Measurements from ENCODE around the gene LPIN1. TPM values are rescaled to one million over a fixed set of nuclear protein-coding genes. Genes with fewer than 3 reads are reported as not detected.

Gene LPIN1
- total and polyA plus RNA-seq, 8 donors = 16.4 to 47.2 (median 20.9) TPM

DNA sequence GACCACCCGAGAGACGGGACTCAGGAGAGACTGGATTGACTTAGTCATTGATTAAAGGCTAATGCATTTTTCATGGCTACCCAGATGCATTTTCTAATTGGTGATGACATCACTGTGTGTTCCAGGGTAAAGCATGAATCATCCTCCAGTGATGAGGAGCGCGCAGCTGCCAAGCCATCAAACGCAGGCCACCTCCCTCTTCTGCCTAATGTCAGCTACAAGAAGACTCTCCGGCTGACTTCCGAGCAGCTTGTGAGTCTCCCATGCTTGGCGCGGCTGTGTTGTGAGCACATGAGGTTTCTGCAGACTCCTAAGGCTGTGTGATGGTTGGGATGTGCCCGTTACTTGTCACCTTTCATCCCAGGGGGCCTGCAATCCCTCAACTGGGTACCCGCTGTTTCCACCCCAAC is 56.4 kb downstream of the LPIN1 start:
- H3K27ac ChIP-seq = no peak overlapping the region
- no peaks in the 10 kb centered on the region for H3K9me3 ChIP-seq
- DNase-seq = no peak
- no peaks in the 10 kb centered on the region for H3K4me1 ChIP-seq
- H3K27me3 ChIP-seq = no peaks in the 10 kb centered on the region
- H3K4me3 ChIP-seq = no peak overlapping the region
- peaks cover 0 to 89% of the 10 kb centered on the region in 2 donors for H3K36me3 ChIP-seq
- ATAC-seq = no peak
- TF ChIP-seq, protein P1, sequence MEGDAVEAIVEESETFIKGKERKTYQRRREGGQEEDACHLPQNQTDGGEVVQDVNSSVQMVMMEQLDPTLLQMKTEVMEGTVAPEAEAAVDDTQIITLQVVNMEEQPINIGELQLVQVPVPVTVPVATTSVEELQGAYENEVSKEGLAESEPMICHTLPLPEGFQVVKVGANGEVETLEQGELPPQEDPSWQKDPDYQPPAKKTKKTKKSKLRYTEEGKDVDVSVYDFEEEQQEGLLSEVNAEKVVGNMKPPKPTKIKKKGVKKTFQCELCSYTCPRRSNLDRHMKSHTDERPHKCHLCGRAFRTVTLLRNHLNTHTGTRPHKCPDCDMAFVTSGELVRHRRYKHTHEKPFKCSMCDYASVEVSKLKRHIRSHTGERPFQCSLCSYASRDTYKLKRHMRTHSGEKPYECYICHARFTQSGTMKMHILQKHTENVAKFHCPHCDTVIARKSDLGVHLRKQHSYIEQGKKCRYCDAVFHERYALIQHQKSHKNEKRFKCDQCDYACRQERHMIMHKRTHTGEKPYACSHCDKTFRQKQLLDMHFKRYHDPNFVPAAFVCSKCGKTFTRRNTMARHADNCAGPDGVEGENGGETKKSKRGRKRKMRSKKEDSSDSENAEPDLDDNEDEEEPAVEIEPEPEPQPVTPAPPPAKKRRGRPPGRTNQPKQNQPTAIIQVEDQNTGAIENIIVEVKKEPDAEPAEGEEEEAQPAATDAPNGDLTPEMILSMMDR (IDR thresholded peaks at IDR 0.05) = no peak
- intact Hi-C loops (cut with DNase I) = no loop called here

DNA sequence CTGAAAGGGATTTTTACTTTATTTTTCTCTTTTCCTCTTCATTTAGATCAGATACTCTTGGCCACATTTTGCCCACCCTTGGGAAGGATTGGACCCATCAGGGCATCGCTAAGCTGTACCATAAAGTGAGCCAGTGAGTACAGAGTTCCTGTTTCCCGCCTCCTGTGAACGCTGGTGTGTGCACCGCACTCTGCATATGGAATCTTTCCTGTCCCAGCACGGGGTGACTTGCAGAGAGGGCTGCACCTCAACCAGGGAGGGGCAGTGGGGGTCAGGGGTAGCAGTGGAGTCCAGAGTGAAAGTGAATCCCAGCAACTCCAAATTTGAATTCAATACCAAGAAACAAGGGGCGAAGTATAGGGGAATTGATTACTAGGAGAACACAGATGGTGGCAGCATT is 58.6 kb downstream of the LPIN1 start:
- ATAC-seq = no peak
- DNase-seq = no peak
- Histone ChIP-seq H3K4me3 (no peak overlapping the region), H3K4me1 (no peaks in the 10 kb centered on the region), H3K27ac (no peak overlapping the region), H3K27me3 (no peaks in the 10 kb centered on the region), H3K36me3 (peaks cover 0 to 86% of the 10 kb centered on the region in 2 donors), H3K9me3 (no peaks in the 10 kb centered on the region)
- TF ChIP-seq, protein P1 (IDR thresholded peaks at IDR 0.05) = no peak
- intact Hi-C loops (cut with DNase I) = no loop called here

- H3K4me3 ChIP-seq = no peak overlapping the region
- DNase-seq = no peak
- H3K27ac ChIP-seq = no peak overlapping the region
- no peak for ATAC-seq
- intact Hi-C loops (cut with DNase I) = no loop called here
- H3K9me3 ChIP-seq = no peaks in the 10 kb centered on the region
- no peaks in the 10 kb centered on the region for H3K27me3 ChIP-seq
- no peaks in the 10 kb centered on the region for H3K4me1 ChIP-seq
- H3K36me3 ChIP-seq = peaks cover 0 to 89% of the 10 kb centered on the region in 2 donors
- TF ChIP-seq, protein P1 (IDR thresholded peaks at IDR 0.05) = no peak
These were observed 59.5 kb downstream of the LPIN1 start for GRCh38 chr2:11805920-11806319.

DNA sequence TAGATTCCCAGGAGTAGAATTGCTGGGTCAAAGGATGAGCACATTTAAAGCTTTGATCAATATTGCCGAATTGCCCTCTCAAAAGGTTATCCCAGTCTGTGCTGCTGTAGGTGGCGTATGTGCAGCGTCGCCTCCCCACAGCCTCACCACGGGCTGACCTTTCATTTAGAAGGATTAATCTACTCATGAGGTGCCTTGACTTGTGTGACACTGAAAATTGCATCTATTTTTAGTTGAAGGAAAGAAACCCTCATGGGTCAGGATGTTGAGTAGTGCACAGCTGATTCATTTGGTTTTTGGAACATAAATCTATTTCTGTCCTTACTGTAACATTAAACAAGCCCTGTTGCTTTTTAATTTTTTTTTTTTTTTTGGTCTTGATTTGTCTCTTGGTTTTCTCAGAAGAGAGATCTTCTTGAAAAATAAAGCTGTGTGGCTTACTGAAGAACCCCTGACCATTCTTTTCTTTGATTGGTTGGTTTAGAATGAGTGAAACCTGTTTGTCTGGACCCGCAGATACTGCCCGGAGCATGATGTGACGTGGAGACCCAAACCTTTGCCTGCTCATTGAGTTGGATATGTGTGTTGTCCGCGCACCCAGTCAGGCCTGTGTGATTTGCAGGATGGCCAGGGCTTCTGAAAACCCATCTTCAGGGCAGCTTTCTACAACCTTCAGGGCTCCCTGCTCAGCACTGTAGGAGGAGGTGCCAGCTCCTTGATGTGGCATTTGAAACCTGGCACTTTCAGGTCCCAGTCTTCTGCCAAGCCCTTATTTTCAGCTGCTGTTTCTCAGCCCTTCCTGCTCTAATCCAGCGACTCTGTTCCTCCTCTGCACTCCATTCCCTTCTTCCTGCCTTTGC is 61.0 kb downstream of the LPIN1 start:
- intact Hi-C loops (cut with DNase I) = no loop called here
- no peaks in the 10 kb centered on the region for H3K4me1 ChIP-seq

GRCh38 chr2:11808016-11808400 is 61.6 kb downstream of the LPIN1 start:
- H3K36me3 ChIP-seq = peaks cover 0 to 95% of the 10 kb centered on the region in 2 donors
- ATAC-seq = no peak

More for the DNA sequence above, 61.0 kb downstream of the LPIN1 start:
- no peaks in the 10 kb centered on the region for H3K9me3 ChIP-seq
- H3K4me3 ChIP-seq = no peak overlapping the region
- no peaks in the 10 kb centered on the region for H3K27me3 ChIP-seq
- H3K36me3 ChIP-seq = peaks cover 0 to 96% of the 10 kb centered on the region in 2 donors
- ATAC-seq (no peak), DNase-seq (no peak)
- no peak overlapping the region for H3K27ac ChIP-seq
- TF ChIP-seq, protein P1 (IDR thresholded peaks at IDR 0.05) = no peak

More at GRCh38 chr2:11808016-11808400, 61.6 kb downstream of the LPIN1 start:
- H3K4me3 ChIP-seq = no peak overlapping the region
- DNase-seq = no peak
- H3K27me3 ChIP-seq = no peaks in the 10 kb centered on the region
- intact Hi-C loops (cut with DNase I) = no loop called here
- H3K27ac ChIP-seq = no peak overlapping the region
- TF ChIP-seq, protein P1 (IDR thresholded peaks at IDR 0.05) = no peak
- H3K4me1 ChIP-seq = no peaks in the 10 kb centered on the region
- no peaks in the 10 kb centered on the region for H3K9me3 ChIP-seq
